ENCODE measurements around the gene COA5.
A peak's percentile ranks its signal among the peaks of the same experiment; 100 is the strongest.

Gene COA5

DNA sequence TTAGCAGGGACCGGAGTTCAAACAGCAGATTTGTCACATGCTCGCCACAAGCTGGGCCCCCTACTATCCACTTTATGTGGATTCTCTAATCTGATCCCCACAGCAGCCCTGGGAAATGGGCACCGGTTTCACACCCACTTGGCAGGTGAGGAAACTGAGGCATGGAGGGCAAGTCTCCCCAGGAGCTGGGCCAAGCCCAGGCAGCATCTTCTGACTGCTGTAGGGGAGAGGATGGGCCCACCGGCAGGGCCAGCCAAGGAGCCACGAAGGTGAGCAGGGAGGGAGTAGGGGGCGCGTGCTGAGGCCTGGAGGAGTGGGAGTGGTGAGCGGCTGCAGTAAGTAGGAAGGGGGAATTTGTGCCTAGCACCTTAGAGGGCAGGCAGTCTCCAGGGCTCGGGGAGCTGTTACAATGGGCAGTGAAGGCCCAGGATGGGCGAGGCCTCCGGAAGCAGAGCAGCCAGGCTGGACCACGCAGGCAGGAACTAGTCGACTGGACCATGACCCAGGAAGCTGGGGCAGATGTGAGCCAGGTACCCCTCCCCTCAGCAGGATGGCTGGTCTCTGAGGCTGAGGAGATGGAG lies 37.1 kb downstream of the COA5 start:
- no peak for DNase-seq

DNA sequence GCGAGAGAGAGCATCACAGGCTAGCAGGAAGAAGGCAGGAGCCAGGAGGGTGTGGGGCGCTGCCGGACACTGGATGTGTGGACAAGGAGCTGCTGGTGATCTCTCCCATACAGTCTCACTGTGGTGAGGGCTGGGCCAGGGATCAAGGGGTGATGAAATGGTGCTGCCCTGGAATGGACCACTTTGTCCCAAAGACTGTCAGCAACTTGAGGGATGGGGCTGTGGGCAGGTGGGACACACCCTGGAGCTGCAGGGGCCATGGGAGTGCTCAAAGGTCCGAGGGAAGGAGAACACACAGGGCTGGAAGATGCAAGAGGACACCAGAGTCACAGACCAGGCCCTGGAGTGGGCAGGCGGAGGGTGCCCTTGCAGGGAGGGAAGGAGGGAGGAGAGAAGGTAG lies 38.0 kb downstream of the COA5 start:
- no peak for DNase-seq

DNA sequence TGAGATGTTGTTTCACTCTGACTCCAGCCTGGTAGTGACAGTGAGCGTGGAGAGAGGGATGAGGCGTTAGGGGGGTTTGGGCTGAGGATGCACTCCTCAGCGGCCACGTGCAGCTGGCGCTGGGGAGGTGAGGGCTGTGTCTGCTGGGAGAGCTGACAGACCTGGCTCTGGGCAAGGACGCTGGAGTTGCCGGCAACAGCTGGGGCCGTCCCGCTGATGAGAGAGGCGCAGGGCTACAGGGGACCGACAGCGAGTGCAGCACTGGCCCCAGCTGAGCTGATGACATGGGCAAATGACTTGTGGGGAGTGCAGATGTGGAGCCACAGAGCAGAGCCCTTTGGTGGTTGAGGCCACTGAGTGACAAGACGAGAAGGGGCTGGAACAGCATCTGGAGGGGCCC lies 38.4 kb downstream of the COA5 start:
- DNase-seq: no peak

DNA sequence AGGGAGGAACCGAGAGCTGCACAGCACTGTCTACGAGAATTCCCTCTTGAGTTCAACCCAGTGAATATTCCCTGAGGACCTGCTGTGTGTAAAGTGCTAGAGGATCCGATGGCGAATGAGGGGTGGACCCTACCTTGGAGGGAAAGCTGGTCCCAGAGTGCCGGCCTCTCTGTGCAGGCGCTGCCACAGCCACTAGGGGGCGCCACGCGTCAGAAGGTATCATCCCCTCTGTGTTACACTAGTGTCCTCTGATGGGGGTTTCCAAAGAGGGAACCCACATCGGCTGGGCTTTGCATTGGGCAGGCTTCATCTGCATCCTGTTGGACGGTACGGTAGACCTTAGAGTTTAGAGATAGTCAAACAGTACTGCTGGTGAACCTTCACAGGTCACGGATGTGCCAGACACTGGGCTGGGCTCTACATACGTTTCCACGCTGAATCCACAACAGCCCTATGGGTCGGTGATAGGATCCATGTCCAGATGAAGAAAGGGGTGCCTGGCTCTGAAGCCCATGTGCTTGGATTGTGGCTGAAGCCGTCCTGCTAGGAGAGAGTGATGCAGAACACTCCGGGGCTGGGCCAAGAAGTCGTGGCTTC lies 39.0 kb downstream of the COA5 start:
- peak; percentile 22 to 23 for DNase-seq

DNA sequence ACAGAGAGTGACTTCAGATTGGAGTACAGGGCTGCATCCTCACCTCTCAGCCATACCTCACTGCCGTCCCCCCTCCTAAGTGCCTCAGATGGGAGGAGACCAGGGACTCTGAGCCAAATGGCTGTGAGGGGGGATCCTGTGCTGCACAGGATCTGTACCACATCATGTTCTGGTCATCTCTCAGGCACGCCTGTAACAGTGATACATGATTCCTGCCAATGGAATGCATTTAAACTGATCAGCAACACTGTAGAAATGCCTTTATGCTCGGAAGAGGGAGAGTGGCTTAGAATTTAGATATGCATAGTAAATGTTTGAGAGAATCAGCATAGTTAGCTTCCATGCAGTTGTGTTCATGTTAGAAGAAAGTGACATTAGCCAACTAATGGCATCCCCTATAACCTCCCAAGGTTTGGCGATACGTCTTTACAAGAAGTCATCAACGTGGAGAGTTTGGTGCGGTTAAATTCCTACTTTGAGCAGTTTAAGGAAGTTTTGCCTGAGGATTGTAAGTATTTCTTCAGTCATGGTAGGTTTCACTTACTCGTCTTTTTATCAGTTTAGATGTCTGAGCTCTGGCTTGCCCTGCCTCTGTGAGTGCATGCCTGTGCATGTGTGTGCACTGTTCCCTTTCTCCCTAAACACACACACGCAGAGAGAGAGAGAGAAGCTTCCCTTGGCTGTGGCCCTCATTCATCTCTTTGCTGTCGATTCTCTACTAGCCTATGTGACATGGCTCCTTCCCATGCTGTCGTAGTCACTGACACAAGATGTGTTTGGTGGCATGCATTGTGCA lies 40.0 kb downstream of the COA5 start:
- DNase-seq: no peak

DNA sequence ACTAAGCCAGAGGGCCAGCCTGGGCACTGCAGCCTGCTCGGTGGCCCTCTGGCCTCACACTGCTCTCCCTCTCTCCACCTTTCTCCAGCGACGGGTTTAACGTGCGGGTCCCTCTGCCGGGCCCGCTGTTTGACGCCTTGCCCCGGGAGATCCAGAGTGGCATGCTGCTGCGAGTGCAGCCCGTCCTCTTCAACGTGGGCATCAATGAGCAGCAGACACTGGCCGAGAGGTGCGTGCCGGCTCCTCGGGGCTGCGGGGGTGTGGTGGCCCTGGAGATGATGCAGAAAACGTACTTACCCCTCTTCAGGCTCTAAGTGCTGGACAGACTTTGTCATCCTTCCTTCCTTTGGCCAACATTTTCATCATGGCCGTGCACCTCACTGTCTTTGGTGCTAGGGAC lies 42.4 kb downstream of the COA5 start:
- no peak for DNase-seq

DNA sequence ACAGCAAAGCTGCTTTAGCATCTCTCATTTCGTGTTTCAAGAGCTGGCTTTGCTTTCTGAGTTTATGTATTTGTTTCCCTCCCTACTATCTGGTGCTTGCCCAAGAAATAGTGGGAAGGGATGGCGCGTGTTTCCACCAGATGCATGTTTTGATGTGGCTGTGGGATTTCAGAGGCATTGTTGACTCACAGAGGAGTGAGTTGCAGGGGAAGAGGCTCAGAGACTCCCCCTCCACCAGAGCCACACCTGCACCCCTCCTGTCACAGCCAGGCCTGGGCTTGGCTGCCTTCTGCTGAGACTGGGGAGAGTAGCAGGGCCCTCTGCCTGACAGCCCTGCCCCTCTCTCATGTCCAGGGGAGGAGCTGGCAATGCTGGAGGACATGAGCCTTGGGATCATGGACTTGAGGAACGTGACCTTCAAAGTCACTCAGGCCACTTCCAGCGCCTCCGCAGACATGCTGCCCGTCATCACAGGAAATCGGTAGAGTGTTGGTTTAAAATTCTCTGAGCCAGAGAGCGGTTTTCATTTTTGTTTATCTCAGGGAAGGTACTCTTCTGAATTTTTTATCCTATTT lies 42.9 kb downstream of the COA5 start:
- DNase-seq: no peak

DNA sequence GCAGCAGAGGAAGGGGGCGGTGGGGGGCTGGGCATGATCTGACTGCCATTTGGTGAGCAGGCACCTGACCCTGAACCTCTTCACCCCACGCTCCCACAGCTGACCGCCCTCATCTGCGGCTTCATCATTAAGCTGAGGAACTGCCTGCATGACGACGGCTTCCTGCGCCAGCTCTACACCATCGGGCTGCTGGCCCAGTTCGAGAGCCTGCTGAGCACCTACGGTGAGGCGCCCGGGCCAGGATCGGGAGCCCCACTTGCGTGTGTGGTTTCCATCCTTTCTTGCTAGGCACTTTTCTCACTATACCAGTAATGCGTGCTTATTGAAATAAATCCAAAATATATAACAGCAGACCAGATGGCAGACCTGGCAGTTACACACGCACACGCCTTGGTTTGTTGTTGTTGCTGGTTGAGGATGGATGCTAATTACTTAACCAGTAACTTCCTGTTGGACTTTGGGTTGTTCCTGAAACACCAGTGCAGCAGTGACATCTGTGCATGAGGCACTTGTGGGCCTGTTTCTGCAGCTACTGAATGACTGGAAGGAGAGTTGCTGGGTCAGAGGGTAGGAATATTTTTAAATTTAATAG lies 43.7 kb downstream of the COA5 start:
- no peak for DNase-seq

DNA sequence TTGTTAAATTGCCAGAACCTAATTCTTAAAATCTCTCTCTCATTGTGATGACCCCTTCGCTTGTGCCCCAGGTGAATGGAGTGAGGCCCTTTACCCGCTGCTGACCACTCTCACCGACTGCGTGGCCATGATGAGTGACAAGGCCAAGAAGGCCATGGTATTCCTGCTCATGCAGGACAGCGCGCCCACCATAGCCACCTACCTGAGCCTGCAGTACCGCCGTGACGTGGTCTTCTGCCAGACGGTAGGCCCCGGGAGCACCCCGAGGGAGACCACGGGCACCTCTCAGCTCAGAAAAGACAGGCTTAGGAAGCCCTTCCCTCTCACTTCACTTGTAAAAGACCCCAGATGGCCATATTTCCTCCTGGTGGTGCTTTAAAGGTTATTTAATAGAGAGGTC lies 44.9 kb downstream of the COA5 start:
- DNase-seq: no peak

DNA sequence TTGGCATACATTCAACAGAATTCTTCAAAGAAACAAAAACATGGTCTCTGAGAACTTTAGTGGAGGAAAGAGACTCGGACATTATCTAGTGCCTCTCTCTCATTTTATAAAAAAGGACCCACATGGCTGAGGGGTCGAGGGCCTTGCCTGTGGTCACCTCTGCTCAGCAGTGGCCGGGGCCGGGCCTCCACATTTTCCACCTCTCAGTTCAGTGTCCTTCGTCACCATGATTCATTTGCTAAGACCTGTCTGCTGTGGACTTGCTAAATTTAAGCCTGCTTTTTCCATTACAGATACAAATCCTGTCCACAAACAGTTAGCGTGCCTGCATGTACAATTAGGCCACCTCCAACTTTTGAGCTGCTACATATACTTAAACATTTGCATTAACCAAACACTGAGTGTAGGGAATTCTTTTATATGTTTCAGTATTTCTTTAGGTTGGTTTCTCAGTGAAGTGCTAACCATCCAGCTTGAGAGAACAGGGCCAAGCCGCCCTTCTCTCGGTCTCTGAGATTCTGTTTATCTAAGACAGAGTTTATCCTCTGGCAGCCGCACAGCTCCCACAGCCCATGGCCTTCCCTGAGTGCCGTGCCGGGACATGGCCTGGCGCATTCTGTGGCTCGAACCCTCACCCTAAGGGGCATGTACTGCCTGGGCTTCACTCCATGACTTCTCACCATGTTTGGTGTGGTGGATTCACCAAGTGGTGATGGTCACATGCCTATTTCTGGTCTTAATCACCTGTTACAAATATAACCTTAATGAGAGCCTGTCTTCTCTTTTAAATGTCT lies 46.2 kb downstream of the COA5 start:
- no peak for DNase-seq

DNA sequence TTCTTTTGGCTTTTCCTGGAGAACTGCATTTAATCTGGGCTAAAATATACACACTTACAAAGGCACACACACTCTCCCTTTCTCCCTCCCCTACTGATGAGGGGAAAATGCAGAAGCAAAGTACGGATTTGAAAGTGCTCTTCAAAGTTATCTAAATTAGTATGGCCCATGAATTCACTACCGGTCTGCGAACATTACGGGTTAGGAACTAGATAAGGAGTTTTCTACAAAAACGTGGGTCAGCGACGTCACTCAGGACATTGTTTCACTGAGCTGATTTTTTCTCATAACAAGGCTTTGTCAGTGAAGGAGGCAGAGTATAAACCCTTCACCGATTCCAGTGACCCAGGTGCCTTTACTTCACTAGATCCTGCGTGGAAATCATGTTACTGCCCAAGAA lies 47.3 kb downstream of the COA5 start:
- no peak for DNase-seq

DNA sequence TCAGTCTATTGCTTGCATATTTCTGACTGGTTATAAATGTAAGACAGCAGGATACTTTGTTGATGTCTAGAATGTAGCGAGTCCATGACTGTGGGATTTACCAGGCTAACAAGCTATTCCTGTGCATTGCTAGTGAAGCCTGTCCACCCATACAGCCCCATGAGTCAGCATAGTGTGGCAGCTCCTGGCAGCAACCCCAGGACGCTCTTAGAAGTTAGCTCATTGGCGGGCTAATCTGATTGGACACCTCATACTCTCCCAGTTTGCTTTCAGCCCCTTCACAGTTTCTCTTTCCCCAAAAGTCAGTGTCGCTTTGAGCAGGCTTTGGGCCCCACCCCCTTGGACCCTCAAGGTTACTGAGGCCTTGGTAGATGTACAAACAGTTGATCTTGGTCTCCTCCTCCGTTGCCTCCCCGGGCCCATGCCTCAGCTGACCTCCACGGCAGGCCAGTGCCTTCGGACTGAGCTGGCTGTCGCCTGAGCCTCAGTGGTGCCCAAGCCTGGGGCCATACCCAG lies 48.0 kb downstream of the COA5 start:
- DNase-seq: no peak

DNA sequence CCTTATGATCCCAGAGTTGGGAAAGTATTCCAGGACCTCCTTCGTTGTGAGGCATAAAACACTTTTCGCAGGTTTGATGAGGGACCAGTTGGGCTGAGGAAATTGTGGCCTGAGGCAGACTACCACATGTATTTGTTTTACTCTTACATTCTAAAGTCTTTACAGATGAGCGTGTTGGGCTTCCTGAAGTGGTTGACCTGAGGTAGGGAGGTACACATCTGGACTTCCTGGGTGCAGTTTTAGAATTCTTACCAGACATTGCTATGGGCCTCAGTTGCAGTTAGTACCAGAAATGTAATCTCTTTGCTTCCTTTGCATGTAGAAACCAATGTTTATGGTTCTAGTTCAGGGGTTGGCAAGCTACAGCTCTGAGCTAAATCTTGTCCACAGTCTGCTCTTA lies 48.7 kb downstream of the COA5 start:
- no peak for DNase-seq

DNA sequence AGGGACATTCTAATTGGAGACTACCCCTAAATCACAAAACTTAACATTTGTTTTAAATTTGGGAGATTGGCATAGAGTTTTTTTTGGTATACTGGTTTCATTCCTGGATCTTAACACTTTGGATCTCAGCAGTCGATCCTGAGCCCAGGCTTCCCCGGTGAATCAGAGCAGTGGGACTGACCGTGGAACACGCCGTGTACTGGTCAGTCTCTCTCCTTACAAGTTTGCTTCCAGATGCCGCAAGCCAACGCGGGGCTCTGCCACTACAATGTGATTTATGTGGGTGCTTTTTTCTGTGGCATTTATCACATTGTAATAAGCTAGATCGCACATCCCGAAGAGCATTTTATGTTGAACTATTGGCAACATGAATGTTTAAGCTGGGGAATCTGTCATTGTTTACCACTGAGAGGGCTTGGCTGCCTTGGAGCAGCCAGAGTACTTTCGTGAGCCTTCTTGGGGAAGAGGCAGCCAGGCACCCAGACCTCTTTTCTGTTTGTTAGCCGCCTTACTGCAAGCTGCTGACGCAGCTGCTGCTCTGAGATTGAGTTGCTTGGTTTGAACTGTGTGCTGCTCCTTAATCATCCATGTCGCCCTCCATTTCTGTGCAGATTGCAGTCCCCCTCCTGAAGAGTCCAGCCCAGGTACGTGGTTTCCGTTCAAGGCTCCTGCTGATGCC lies 49.3 kb downstream of the COA5 start:
- DNase-seq: no peak

DNA sequence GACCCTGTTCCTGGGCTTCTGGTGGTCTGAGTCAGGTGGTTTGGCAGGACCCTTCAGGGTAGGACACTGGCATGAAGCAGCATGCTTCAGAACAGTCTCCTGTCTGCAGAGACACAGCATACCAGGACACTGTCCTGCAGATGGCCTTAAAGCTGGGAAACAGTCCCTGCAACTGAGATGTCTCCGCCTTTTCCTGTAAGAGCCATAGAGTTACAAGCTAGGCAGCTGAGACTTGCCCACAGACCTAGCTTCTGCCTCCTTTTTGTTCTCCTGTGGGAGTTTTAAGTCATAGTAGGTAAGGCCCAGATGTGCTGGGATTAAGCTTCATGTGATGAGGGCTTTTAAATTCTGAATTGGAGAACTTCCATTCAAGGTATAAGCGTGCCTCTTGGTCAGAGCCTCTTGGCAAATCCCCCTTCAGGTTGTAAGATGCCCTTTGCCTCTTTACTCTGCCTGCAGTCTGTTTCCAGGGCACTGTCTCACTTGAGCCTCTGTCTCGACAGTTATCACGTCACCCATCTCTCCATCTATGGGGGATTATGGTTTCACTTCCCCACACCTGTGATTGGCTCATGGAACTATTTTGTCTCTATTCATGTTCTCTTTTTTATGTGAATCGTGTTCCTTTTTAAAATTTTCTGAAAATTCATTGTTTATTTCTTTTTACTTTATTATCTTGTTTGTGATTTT lies 51.8 kb downstream of the COA5 start:
- DNase-seq: no peak

DNA sequence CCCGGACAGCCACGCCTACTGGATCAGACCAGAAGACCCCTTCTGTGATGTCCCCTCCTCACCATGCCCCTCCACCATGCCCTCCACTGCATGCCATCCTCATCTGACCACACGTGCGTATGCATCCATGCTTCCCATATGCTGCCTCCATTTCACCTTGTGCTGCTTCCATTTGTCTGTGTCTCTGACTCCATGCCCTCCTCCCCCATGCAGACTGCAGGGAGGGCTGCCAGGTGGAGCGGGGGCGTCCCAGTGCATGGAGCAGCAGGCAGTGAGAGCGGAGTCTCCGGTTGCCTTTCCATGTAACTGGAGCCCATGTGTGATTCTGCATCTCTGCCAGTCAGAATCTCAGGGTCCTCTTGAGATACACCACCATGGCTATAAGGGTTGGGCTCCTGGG lies 52.6 kb downstream of the COA5 start:
- no peak for DNase-seq

DNA sequence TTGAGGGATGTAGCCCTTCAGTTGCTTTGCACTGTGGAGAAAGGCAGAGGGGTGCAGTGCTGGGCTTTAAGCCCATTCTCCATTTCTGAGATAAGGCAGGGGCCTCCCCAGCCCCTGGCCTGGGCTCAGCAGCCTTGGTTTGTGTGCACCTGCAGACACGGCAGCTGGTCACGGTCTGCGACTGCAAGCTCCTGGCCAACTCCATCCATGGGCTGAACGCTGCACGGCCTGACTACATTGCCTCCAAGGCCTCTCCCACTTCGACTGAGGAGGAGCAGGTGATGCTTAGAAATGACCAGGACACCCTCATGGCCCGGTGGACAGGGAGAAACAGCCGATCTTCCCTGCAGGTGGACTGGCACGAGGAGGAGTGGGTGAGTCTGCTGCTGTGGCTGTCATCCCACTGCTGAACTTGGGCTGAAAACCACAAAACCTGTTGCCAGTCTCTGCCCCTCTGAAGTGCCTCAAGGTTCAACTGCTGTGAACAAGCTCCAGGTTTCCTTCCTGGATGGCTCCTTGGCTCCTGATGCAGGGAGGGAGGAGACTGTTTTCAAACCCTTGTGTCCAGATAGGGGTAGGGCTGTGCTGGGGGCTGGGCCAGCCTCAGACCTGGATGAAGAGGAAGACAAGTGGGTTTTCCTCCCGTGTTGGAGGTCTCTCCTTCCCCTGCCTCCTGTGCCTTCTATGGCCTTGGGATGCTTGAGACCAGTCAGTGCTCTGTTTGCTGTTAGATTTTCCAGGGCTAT lies 54.0 kb downstream of the COA5 start:
- DNase-seq: no peak

DNA sequence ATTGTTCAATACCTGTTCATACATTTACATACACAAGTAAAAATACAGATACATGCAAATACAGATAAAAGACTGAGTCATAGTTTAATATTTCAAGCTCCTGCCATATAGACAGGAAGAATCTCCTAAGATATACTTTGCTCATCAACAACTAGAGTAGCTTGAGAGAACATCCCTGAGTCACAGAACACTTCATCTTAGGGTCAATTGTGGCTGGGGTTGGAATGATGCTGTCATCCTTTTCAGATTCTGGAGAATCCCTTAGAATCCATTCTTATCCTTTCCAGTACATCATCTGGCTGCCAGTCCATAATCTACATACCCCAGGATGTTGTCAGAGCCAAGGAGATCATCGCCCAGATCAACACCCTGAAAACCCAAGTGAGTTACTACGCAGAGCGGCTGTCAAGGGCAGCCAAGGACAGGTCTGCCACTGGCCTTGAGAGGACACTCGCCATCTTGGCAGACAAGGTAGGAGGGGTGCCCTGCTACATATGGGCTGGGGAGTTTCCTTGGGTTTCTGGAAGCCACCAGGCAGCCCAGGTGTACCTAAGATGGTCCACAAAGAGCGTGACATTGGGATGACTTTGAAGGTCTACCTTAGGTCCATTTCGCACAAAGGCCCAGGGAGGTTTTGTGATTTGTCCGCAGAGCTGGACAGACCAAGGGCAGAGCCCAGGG lies 55.7 kb downstream of the COA5 start:
- DNase-seq: no peak

DNA sequence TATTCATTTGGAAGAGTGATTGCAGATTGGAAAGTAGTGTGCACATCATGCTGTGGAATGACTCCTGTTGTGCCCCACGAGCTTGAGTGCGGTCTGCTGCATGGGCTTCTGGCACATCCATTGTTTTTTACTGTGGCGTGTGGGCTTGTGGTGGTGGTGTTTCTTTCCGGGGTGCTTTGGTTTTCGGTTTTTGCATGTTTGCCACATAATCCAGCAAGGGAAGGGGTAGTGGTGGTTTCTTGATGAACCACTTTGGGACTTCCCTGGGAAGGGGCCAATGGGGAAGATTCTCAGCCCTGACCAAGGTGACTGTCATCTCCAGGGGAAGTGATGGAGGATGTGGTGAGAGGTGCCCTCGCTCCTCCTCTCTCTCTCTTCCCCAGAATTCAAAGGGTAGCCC lies 57.0 kb downstream of the COA5 start:
- DNase-seq: no peak

DNA sequence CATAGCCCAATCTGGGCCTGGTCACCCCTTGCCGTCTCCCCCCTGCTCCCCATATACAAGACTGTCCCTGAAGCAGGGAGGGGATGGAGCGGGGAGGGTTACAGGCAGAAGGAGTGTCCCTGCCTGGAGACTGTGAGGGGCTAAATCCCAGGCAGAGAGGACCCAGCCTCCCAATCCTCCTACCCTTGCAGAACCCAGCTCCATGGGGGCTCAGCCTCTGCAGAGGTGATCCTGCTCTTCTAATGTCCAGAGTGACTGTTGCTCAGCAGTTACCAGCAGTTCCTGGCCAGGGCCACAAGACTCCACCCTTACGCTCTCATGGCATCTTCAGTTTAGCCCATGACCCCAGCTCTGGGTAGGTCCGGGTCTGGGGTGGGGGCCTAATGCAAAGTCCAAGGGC lies 58.1 kb downstream of the COA5 start:
- no peak for DNase-seq
